ENCODE data around the gene PHACTR1. TPM values are rescaled to one million over a fixed set of nuclear protein-coding genes. Genes with fewer than 3 reads are reported as not detected.

The PHACTR1 gene
- total RNA-seq: 10 to 100 TPM in 1 of 4 donors, 1 to 10 TPM in 3; 2.6 to 11.2 (median 4.9) TPM

DNA sequence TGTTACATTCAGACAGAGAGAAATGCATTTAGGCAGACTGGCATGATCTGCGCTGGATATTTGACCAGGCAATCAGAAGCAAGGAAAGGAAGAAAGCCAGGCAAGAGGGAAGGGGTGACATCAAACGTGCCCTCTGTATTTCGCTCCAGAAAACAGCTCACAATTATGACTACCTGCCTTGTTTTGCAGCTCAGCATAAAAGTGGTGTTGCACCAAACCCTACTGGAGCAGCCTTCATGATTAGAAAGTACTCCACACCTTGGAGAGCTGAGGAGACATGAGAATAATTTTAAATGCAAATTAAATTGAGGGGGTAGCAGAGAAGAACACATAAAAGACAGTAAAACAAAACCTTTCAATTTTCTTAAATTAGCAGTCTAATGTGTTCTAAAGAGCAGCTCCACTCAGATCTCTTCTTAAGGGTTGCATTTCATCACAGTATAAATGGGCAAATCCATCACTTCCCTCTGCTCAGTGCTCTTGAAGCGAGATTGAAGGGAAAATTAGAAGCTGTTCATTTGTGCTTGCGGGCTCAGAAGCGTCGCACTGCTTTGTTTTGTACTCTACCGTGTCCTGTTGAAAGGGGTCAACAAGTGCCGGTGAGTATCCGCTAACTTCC lies at the start of gene PHACTR1:
Gene PHACTR1 (plus strand): TSS at position 470 of the 619 bp plus-strand sequence.
- no peak for TF ChIP-seq CTCF (IDR thresholded peaks at IDR 0.05; ENCODE audit: low read depth)

DNA sequence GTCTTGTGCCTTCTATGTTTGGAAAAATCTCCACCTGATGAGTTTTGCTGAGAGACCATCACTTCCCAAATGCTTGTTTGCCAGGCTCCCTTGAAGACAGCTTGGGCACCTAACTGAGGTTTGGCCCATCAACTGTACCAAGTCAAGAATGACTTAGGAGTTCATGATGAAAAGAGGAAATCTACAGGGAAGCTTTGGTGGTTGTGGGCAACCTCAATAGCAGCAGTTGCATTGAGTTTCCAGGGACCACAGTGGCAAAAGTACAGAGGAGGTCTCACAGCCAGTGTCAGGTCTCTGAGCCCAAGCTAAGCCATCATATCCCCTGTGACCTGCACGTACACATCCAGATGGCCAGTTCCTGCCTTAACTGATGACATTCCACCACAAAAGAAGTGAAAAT lies 49.7 kb upstream of the PHACTR1 start:
- TF ChIP-seq CTCF (IDR thresholded peaks at IDR 0.05; ENCODE audit: low read depth): no peak

DNA sequence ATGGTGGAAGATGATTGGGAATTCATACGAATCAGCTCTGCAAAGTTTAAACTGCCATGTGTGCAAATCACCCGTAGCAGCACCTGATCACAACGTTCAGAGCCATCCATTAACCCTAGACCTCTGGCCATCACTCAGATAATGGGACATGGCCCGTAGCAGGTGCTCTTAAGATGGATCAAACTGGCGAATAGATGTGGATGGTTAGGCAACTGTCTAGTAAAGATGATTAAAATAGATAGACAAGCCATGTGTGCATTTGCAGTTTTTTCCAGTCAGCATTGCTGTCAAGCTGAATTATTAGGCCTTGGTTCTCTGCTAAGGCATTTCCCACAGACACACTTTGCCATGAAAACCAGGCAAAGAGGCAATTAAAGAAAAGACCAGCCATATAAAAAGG lies 40.6 kb upstream of the PHACTR1 start:
- TF ChIP-seq CTCF (IDR thresholded peaks at IDR 0.05; ENCODE audit: low read depth): no peak

GRCh38 chr6:12679341-12679740 lies 37.2 kb upstream of the PHACTR1 start:
- TF ChIP-seq CTCF (IDR thresholded peaks at IDR 0.05; ENCODE audit: low read depth): no peak

DNA sequence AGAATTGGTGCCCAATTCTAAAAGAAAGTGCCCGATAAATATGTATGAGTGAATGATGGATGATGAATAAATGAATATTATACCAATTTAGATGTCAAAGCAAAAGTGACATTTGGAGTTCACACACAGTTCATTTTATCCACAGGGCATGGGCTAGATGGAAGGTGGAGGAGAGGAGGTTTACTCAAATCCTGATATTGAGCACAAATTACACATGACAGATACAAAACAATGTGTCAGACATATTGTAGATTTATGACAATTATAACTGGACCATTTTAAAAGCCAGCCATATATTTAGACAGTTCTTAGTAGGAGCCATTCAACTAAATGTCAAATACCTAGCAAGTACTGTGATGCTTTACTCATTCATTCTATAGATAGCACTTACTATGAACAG lies 23.4 kb upstream of the PHACTR1 start:
- TF ChIP-seq CTCF (IDR thresholded peaks at IDR 0.05; ENCODE audit: low read depth): no peak

GRCh38 chr6:12698298-12698697 lies 18.3 kb upstream of the PHACTR1 start:
- no peak for TF ChIP-seq CTCF (IDR thresholded peaks at IDR 0.05; ENCODE audit: low read depth)

DNA sequence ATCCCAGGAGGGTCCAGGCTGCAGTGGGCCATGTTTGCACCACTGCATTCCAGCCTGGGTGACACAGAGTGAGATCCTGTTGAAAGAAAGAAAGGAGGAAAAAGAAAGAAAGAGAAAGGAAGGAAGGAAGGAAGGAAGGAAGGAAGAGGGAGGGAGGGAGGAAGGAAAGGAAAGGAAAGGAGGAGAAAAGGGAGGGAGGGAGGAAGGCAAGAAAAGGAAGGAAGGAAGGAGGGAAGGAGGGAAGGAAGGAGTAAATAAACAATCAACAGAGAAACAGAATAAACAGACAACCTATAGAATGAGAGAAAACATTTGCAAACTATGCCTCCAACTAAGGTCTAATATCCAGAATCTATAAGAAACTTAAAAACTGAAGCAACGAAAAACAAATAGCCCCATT lies 11.6 kb upstream of the PHACTR1 start:
- TF ChIP-seq CTCF (IDR thresholded peaks at IDR 0.05; ENCODE audit: low read depth): no peak

Data from subcutaneous adipose tissue (tissue), 4 donors.